SK-N-SH (cell line): Measurements from ENCODE around the gene MOBP. TPM values are rescaled to one million over a fixed set of nuclear protein-coding genes. Genes with fewer than 3 reads are reported as not detected.
"Not testable (repeated sequence)": the region's sequence is repeated elsewhere in the genome, so short reads cannot be mapped to it uniquely, and the experiment has no call there.

Experiments
- CTCF ChIA-PET: fragments of 300-600, 350-600 bp; formaldehyde crosslinking; extraction: SDS; loops from one replicate; lab custom pipeline; 2021; lab: Yijun Ruan, JAX
- POLR2A ChIA-PET: fragments of 350-600 bp; sonication (Branson Sonifier 250); formaldehyde crosslinking; extraction: SDS; loops from one replicate; lab custom pipeline; 2020; ENCODE audit warnings: antibody characterized with exemption, inconsistent platforms; lab: Yijun Ruan, JAX
- DNase-seq: peaks from one replicate; pipeline ENCODE4 v3.0.0; 2012
- H2AFZ ChIP-seq: fragments of 200-600 bp; sonication (generic); 2 replicates; pipeline ENCODE4 v1.8.1; 2016; ENCODE audit warnings: antibody characterized with exemption, mild to moderate bottlenecking, low read depth
- H3F3A ChIP-seq: fragments of 200-600 bp; sonication (generic); replicated peaks from 2 replicates; pipeline ENCODE3; 2016; ENCODE audit warnings: antibody characterized with exemption, mild to moderate bottlenecking; ENCODE audit not compliant: insufficient read depth
- H3K27ac ChIP-seq, 2 experiments: fragments of 200-500 bp in 1 of 2; fragments of 200-600 bp in 1 of 2; sonication (Bioruptor generic) in 1 of 2; sonication (generic), shearing (Covaris generic) in 1 of 2; 2 replicates each; pipeline versions ENCODE4 v1.5.1 to v1.6.1; 2014 to 2016; ENCODE audit warnings: low read depth in 2 of 2, inconsistent platforms in 1 of 2, low read length in 1 of 2, mild to moderate bottlenecking in 1 of 2, mixed read lengths in 1 of 2
- H3K27me3 ChIP-seq: fragments of 200-600 bp; sonication (generic), shearing (Covaris generic); 2 replicates; pipeline ENCODE4 v1.6.1; 2016; ENCODE audit warnings: mixed run types; ENCODE audit not compliant: insufficient read depth
- H3K36me3 ChIP-seq, 2 experiments: fragments of 200-500 bp in 1 of 2; fragments of 200-600 bp in 1 of 2; sonication (Bioruptor generic) in 1 of 2; sonication (generic) in 1 of 2; replicated peaks in 1 of 2; 2 replicates each; pipeline versions ENCODE3 to v1.5.1; 2014 to 2016; ENCODE audit warnings: low read length in 1 of 2, mild to moderate bottlenecking in 1 of 2; ENCODE audit not compliant: insufficient read depth in 2 of 2, control insufficient read depth in 1 of 2
- H3K4me1 ChIP-seq, 2 experiments: fragments of 200-500 bp in 1 of 2; fragments of 200-600 bp in 1 of 2; sonication (Bioruptor generic) in 1 of 2; sonication (generic), shearing (Covaris generic) in 1 of 2; 2 replicates each; pipeline versions ENCODE4 v1.5.1 to v1.6.1; 2014 to 2016; ENCODE audit warnings: low read depth in 1 of 2, low read length in 1 of 2, mixed run types in 1 of 2; ENCODE audit not compliant: insufficient read depth in 2 of 2, control insufficient read depth in 1 of 2
- H3K4me2 ChIP-seq: fragments of 200-600 bp; sonication (generic), shearing (Covaris generic); 2 replicates; pipeline ENCODE4 v1.6.1; 2017; ENCODE audit warnings: mixed run types
- H3K4me3 ChIP-seq, 2 experiments: fragments of 200-500 bp in 1 of 2; fragments of 200-600 bp in 1 of 2; sonication (Bioruptor generic) in 1 of 2; sonication (generic), shearing (Covaris generic) in 1 of 2; 2 replicates each; pipeline versions ENCODE4 v1.5.1 to v1.8.1; 2014 to 2016; ENCODE audit warnings: low read depth in 2 of 2, inconsistent platforms in 1 of 2, low read length in 1 of 2, mild to moderate bottlenecking in 1 of 2, mixed read lengths in 1 of 2, moderate library complexity in 1 of 2
- H3K79me2 ChIP-seq: fragments of 200-600 bp; sonication (generic); 2 replicates; pipeline ENCODE4 v1.8.1; 2017; ENCODE audit warnings: mild to moderate bottlenecking; ENCODE audit not compliant: insufficient read depth
- H3K9ac ChIP-seq: fragments of 200-600 bp; sonication (generic); 2 replicates; pipeline ENCODE4 v1.6.1; 2017; ENCODE audit warnings: mixed run types
- H3K9me2 ChIP-seq: fragments of 200-600 bp; sonication (generic); 2 replicates; pipeline ENCODE4 v1.6.1; 2017; ENCODE audit warnings: mixed run types
- H3K9me3 ChIP-seq: fragments of 200-600 bp; sonication (generic); 2 replicates; pipeline ENCODE4 v1.6.1; 2017; ENCODE audit warnings: mixed run types, mild to moderate bottlenecking, moderate library complexity
- H4K20me1 ChIP-seq: fragments of 200-600 bp; sonication (generic); 2 replicates; pipeline ENCODE4 v1.6.1; 2017; ENCODE audit warnings: mild to moderate bottlenecking, mixed run types; ENCODE audit not compliant: insufficient read depth
- EP300 ChIP-seq, 2 experiments: IDR thresholded peaks; 2 replicates each; pipeline versions ENCODE4 v1.4.0 to v1.6.1; 2012; ENCODE audit warnings: borderline replicate concordance in 1 of 2, low read depth in 1 of 2, low read length in 1 of 2
- EZH2phosphoT487 ChIP-seq: fragments of 200-600 bp; sonication (generic); IDR thresholded peaks from 2 replicates; pipeline ENCODE4 v1.6.1; 2017; ENCODE audit warnings: low read depth, mixed run types, mild to moderate bottlenecking, antibody characterized with exemption, moderate library complexity, borderline replicate concordance
- FOXM1 ChIP-seq: IDR thresholded peaks from 2 replicates; pipeline ENCODE4 v1.4.0; 2012; ENCODE audit warnings: low read depth, mild to moderate bottlenecking
- IRF3 ChIP-seq: fragments of 150-350 bp; IDR thresholded peaks from 2 replicates; pipeline ENCODE4 v1.6.1; 2016; ENCODE audit warnings: mild to moderate bottlenecking, low read depth, low read length
- MEF2A ChIP-seq: IDR thresholded peaks from 2 replicates; pipeline ENCODE4 v1.4.0; 2012; ENCODE audit warnings: low read depth, borderline replicate concordance
- MXI1 ChIP-seq: IDR thresholded peaks from 2 replicates; pipeline ENCODE4 v1.6.1; 2012; ENCODE audit warnings: mild to moderate bottlenecking, low read depth, low read length, improper control_type of control experiment
- NFIC ChIP-seq: IDR thresholded peaks from 2 replicates; pipeline ENCODE4 v1.4.0; 2012; ENCODE audit warnings: borderline replicate concordance
- NRF1 ChIP-seq: IDR thresholded peaks from 2 replicates; pipeline ENCODE4 v1.6.1; 2012; ENCODE audit warnings: low read depth, mild to moderate bottlenecking, low read length
- POLR2AphosphoS5 ChIP-seq: IDR thresholded peaks from 2 replicates; pipeline ENCODE4 v1.6.1; 2012; ENCODE audit warnings: low read depth, low read length
- RAD21 ChIP-seq: IDR thresholded peaks from 2 replicates; pipeline ENCODE4 v1.6.1; 2012; ENCODE audit warnings: mild to moderate bottlenecking, low read length
- SIN3A ChIP-seq: IDR thresholded peaks from 2 replicates; pipeline ENCODE4 v1.6.1; 2012; ENCODE audit warnings: low read depth, mild to moderate bottlenecking, low read length, moderate library complexity, borderline replicate concordance
- SMC3 ChIP-seq: IDR thresholded peaks from 2 replicates; pipeline ENCODE4 v1.6.1; 2012; ENCODE audit warnings: low read depth, low read length, improper control_type of control experiment
- TAF1 ChIP-seq: IDR thresholded peaks from 2 replicates; pipeline ENCODE4 v1.6.1; 2012; ENCODE audit warnings: low read depth, mild to moderate bottlenecking, low read length, moderate library complexity, borderline replicate concordance
- TEAD4 ChIP-seq: IDR thresholded peaks from 2 replicates; pipeline ENCODE4 v1.4.0; 2012; ENCODE audit warnings: mild to moderate bottlenecking, borderline replicate concordance; ENCODE audit not compliant: insufficient read depth
- WGBS: methylation state at CpG from one replicate; pipeline ENCODE4 v1.1.6; 2017; ENCODE audit warnings: low lambda C conversion rate; 5-methylcytosine and 5-hydroxymethylcytosine counted together
- polyA plus RNA-seq, 3 experiments: library from polyadenylated mRNA; depleted of rRNA; stranded (reverse); fragments of >200 nt; gene quantifications; 2 replicates each; pipeline ENCODE4 v1.2.3, GENCODE V29; 2012
- TF ChIP-seq, protein P1 (sequence below): IDR thresholded peaks from 2 replicates; pipeline ENCODE4 v1.4.0; 2012; ENCODE audit warnings: low read depth

Gene MOBP
- polyA plus RNA-seq, 1 of the 3 experiments (the other 2 are of a cell fraction) = not detected

- POLR2A ChIA-PET = no interaction called here
- DNase-seq = no peak
- Histone ChIP-seq H3F3A (no peaks in the 10 kb centered on the region), H3K27me3 (no peaks in the 10 kb centered on the region), H3K4me3 (no peak overlapping the region), H3K36me3 (no peaks in the 10 kb centered on the region), H3K4me1 (no peaks in the 10 kb centered on the region), H2AFZ (no peak overlapping the region), H3K27ac (no peak overlapping the region), H4K20me1 (no peaks in the 10 kb centered on the region), H3K4me2 (no peak overlapping the region), H3K9me2 (no peaks in the 10 kb centered on the region), H3K9me3 (no peaks in the 10 kb centered on the region), H3K79me2 (no peaks in the 10 kb centered on the region), H3K9ac (no peak overlapping the region)
- TF ChIP-seq SMC3 (no peak), EP300 (IDR thresholded peaks at IDR 0.05; ENCODE audit: borderline replicate concordance in 1 of 2, low read depth in 1 of 2, low read length in 1 of 2) (no peak), IRF3 (no peak), NRF1 (no peak), POLR2AphosphoS5 (no peak), EZH2phosphoT487 (no peak), MEF2A (no peak), RAD21 (no peak), MXI1 (no peak), SIN3A (no peak), NFIC (no peak), FOXM1 (no peak), TAF1 (no peak), TEAD4 (no peak)
- TF ChIP-seq, protein P1, sequence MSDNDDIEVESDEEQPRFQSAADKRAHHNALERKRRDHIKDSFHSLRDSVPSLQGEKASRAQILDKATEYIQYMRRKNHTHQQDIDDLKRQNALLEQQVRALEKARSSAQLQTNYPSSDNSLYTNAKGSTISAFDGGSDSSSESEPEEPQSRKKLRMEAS = no peak
- CTCF ChIA-PET = interaction anchor here (6.0 kb wide), 1 partner anchor 10 kb away, joined by 35 read pairs; no protein-coding TSS in a partner anchor
- WGBS = 58% methylated on average over 9 of the region's 9 CpGs
Observed at GRCh38 chr3:39457361-39457760, 10.1 kb upstream of the MOBP start.

DNA sequence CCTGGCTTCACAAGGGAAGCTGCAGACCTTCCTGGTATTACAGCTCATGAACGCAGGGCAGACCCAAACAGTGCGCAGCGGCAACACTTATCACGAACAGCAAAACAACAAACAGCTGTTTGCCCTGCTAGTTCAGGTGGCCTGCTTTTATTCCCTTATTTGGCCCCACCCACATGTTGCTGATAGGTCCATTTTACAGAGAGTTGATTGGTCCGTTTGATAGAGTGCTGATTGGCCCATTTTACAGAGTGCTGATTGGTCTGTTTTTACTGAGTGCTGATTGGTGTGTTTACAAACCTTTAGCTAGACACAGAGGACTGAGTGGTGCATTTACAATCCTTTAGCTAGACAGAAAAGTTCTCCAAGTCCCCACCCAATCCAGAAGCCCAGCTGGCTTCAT lies 8.9 kb upstream of the MOBP start:
- POLR2A ChIA-PET = not testable (repeated sequence)
- CTCF ChIA-PET = interaction anchor here (6.0 kb wide), 1 partner anchor 11 kb away, joined by 35 read pairs; no protein-coding TSS in a partner anchor
- 70% methylated on average over 5 of the region's 5 CpGs for WGBS

More for the DNA sequence above, 8.9 kb upstream of the MOBP start:
- H3K36me3 ChIP-seq, DNase-seq, H4K20me1 ChIP-seq, H3F3A ChIP-seq, H3K9me2 ChIP-seq, H3K4me3 ChIP-seq, H3K4me2 ChIP-seq, H3K79me2 ChIP-seq, H3K9ac ChIP-seq, H3K9me3 ChIP-seq, H3K4me1 ChIP-seq, H3K27ac ChIP-seq, H3K27me3 ChIP-seq, H2AFZ ChIP-seq: not testable (repeated sequence)
